HL-60/S4 treated with retinoic acid at 250 ng/mL for 4 days and 3 days (cell line): Measurements from ENCODE around the gene INO80E.

Source experiments
- in situ Hi-C: fragments of 300-500 bp; cut with MboI; formaldehyde crosslinking; loops from 2 replicates; pipeline ENCODE4 v1.7.0; 2022; ENCODE audit warnings: low sequenced_read_pairs

Gene INO80E

GRCh38 chr16:29991571-29991904 lies 4.5 kb upstream of the INO80E start:
- in situ Hi-C loops: no loop called here

GRCh38 chr16:29992344-29992967 lies 3.6 kb upstream of the INO80E start:
- in situ Hi-C loops: no loop called here

- in situ Hi-C loops: no loop called here
Measured at GRCh38 chr16:29993191-29993902, 2.7 kb upstream of the INO80E start.

DNA sequence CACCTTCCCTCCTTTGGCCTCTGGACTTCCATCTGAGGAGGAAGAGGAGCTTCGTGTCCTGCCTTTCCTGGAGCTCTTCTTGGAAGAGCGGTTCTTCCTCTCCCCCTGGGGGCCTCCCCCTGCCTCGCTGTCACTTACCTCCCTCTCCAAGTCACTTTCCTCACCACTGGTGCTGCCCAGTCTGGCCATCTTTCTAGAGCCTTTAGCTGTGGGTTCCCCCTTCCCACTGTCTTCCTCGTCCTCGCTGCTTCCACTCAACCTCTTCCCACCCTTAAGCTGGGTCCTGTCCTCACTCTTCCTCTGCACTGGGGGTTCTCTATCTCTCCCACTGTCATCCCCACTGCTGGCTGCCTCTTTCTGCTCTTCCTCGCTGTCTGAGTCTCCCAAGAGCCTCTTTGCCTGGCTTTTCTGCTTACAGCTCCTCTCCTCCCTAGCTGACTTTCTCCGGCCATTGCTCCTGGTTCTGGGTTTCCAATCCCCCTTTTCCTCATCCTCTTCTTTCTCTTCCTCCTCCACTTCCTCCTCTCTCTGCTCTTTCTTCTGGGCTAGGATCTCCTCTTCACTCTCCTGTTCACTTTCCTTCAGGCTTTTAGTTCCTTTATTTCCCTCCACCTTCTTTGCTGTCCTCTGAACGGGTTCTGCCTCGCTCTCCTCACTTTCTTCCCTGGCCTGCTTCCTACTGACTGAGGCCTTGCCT lies 2.0 kb upstream of the INO80E start:
- in situ Hi-C loops: no loop called here

DNA sequence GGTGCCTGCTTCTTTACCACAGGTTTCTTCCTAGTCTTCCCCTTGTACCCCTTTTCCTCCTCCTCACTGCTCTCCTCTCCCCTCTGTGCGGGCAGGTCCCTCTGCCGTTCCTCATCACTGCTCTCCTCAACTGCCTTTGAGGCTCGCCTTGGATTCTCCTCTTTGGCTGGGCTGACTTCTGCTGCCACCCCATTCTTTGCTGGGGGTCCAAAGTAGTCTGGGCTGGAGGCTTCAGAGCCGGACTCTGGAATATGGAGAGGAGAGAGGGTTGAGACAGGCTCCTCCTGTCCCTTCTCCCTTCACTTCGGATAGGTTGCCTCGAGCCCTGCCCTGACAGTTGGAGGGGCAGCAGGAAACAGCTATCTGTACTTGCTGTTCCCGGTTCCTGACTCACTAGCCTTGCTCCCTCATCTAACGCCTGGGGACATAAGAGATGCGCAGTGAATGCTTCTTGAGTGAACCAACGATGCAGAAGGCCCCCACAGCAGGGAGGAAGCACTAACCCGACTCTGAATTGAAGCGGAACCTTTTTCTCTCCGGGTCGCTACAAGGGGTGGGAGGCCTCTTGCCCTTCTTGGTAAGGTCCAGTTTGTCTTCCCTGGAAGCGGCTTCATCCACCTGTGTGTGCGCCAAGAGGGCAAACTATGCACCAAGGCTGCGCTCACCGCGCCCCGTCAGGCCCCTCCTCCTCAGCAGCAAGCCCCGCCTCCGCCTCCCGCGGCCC lies 1.3 kb upstream of the INO80E start:
- in situ Hi-C loops: no loop called here

DNA sequence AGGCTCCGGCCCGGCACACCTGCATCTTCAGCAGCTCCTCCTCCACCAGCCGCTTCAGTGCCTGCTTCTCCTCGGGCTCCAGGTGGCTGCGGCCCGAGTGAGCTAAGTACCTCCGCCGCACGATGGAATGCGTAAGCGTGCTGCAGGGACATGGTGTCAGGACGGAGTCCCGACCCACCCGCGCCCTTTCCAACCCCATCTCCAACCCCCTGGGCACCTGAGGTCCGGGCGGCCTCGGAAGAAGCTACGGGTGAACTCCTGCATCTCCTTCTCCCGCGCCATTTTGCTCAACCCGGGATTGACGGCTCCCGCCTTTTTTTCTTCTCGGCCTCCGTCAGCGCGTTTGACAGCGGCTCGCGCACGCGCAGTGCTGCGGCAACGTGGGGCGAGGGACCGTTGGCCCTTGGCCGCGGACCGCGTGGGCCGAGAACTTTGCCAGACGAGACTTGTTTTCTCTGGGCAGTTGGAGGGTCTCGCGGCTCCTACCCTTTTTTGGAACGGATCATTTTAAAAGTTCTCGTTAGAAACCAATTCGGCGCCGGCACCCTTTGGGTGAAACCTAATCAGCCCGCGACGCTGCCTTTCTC lies 624 bp upstream of the INO80E start, which contains the start of gene HIRIP3:
Gene HIRIP3, minus strand, starts transcription at position 294 of the 587 bp plus-strand sequence. Its CDS starts 12 bp downstream, at position 282.
- in situ Hi-C loops: no loop called here

DNA sequence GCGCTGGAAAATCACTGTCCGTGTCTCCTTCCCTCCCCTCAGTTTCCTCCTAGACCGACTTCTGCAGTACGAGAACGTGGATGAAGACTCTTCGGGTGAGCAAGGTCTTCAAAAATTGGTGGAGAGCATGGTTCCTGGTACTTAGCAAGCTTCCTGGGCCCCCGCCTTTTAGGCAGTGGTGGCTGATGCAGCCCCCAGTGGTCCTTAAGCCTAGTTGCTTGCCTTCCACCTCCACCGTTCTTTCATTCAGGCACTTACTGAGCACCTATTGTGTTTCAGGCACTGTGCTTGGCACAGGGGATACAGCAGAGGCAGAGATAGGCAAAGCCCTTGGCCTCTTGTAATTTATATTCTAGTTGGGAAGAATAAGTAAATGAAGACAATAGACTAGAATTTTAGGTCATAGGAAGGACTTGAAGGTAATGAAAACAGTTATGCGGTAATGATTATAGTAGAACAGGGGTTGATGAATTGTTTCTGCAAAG lies 767 bp downstream of the INO80E start:
- in situ Hi-C loops: no loop called here

GRCh38 chr16:29999605-30000004 lies 3.6 kb downstream of the INO80E start:
- in situ Hi-C loops: loop anchor here (25.0 kb wide), 1 partner anchor 887 kb away; no protein-coding TSS in a partner anchor

GRCh38 chr16:30000735-30001631 lies 4.9 kb downstream of the INO80E start:
- in situ Hi-C loops: loop anchor here (25.0 kb wide), 1 partner anchor 889 kb away; no protein-coding TSS in a partner anchor

DNA sequence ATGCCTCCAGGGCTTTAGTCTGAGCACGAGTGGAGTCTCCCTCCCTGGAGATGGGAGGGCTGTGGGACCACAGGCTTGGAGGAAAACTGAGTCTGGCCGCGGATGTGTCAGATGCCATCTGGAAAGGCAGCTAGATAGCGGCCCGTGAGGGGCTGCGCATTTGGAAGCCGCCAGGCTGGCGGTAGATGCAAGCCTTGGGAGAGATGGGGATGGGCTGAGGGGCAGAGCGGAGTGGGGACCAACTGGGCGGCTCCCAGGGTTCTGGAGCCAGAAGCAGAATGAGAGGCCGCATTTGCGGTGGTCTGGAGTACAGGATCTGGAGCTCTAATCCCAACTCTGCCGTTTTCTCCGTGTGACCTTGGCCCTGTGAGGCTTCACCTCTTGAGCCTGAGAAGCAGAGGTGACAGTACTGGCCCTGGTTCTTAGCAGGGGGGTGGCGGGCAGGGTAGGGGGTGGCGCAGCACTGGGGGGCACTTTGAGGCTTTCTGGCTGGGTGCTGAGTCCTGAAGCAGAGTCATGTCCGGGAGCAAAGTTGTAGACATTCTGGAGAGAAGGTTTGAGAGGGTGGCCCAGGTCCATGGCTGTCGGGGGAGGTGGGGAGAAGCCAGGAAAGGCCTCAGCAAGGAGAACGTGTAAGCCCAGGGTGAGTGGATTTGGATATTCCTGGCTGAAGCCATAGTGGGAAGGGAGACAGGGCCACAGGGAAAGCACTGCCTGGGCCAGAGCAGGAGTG lies 6.7 kb downstream of the INO80E start:
- in situ Hi-C loops: loop anchor here (25.0 kb wide), 1 partner anchor 890 kb away; no protein-coding TSS in a partner anchor

DNA sequence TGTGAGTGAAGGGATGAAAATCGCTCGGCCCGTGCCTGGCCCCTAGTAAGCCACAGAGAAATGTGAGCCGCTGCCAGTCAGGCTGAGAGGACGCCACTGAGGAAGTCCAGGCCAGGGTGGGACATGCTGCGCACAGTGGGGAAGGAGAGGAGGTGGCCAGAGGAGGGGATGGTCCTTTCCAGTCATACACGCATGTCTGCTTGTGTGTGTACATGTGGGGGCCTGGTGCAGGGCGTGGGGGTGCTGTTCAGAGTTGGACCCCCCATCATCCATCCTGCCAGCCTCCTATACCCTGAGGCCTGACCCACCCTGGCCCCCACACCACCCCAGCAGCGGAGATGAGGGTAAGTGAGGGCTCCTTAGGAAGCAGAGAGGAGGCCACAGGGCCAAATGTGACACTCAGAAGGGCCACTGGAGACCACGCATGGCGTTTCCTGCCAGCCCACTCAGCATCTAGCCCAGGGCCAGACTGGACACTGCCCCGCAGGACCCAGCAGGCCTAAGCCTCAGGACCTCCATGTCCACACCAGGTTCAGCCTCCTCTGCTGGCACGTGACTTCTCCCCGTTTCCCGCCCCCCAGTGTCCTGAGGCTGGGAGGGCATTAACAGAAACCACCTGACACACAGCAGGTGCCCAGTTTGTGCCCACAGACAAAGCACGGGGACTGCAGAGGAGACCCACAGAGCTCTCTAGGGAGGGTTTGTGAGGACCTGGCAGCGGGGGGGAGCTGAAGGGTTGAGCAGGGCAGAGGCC lies 7.8 kb downstream of the INO80E start:
- in situ Hi-C loops: loop anchor here (25.0 kb wide), 1 partner anchor 892 kb away; no protein-coding TSS in a partner anchor

GRCh38 chr16:30004424-30004776 lies 8.4 kb downstream of the INO80E start:
- in situ Hi-C loops: loop anchor here (25.0 kb wide), 1 partner anchor 892 kb away; no protein-coding TSS in a partner anchor

DNA sequence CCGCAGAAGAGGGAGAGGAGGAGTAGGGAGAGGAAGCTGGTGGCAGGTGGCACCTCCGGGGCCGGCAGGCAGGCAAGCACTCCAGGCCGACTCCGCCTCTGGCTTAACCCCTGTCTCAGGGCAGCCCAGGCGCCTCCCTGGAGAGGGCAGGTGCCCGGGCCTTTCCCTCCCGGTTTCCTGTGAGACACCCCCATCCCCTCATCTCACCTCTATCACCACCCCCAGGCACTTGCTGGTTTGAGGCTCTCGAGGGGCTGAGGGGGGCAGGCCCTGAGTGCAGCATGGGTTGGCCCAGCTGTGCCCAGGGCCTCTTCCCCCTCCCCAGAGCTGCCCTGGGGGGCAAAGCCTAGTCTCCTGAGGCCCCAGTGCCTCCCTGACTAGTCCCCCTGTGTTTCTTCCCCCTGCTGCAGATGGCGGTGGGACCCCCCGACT lies 8.8 kb downstream of the INO80E start:
- in situ Hi-C loops: loop anchor here (25.0 kb wide), 1 partner anchor 893 kb away; no protein-coding TSS in a partner anchor

DNA sequence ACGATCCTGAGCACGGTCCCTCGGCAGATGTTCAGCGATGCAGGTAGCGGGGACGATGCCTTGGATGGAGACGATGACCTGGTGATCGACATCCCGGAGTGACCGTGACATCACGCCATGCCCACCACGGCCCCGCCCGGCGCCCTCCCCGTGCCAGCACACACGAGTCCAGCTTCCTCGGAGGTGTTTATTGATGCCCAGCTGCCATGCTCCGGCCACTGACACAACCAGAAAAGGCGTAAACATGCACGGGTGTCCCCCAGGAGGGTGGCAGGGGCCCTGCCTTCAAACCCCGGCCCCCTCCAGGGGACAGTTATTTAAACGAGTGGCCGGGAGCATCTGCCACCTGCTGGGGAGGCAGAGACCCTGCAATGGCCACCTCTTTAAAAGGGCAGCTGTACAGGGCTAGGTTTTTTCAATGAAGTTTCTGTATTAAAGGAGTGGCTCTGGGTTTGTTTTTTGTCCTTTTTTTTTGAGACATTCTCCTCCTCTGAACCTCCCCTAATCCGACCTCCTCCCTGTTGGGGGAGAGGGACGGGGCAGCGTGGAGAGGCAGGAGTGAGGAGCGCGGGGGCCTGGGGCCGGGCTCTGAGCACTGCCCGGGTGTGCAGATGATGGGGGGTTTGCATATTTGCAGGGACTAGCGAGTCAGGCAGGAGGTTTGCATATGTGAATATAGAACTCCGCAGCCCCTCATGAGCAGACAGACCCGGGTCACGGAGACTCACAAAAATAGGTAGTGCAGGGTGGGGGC lies 9.5 kb downstream of the INO80E start:
- in situ Hi-C loops: loop anchor here (25.0 kb wide), 1 partner anchor 893 kb away; no protein-coding TSS in a partner anchor

- in situ Hi-C loops: loop anchor here (25.0 kb wide), 1 partner anchor 894 kb away; no protein-coding TSS in a partner anchor
Measured at GRCh38 chr16:30006095-30006473, 10.0 kb downstream of the INO80E start.

DNA sequence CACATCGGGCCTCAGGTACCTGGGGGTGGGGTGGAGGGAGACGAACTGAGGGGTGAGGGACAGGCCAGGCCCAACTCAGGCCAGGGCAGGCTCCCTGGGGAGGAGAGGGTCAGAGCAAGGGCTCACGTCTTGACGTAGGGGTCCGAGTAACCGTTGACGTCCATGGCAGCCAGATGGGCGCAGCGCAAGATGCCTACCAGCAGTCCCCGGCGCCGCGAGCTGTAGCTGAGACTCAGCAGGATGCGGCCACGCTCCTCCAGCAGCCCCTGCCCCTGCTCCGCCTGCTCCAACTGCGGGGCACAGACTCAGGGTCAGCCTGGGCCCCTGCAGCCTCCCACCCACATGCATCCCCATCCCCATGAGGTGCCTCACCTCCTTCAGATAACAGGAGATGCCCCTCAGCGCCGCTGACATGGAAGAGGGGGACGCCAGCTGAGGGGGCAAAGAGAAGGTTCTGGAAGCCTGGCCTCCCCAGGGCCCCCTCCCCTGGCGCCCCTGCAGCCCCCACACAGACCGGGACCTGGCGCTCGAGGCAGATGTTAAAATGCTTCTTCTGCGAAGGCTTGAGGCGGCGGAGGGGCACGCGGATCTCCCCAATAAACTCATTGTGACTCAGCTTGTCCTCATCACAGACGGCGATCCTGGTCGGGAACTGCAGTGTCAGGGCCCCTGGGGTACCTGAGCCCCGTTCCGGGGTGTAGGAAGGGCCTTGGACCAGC lies 10.8 kb downstream of the INO80E start:
- in situ Hi-C loops: loop anchor here (25.0 kb wide), 1 partner anchor 895 kb away; no protein-coding TSS in a partner anchor
